HepG2 (cell line): ENCODE measurements around the gene CD300LF. TPM values are rescaled to one million over a fixed set of nuclear protein-coding genes. Genes with fewer than 3 reads are reported as not detected.

ENCODE experiments used
- BRD4 ChIP-seq: sonication (generic); formaldehyde crosslinking; IDR thresholded peaks from 2 replicates; pipeline ENCODE4 v1.4.0; 2020; ENCODE audit warnings: missing genetic modification reagents
- CREM ChIP-seq, 2 experiments: sonication (generic) in 1 of 2; formaldehyde crosslinking in 1 of 2; IDR thresholded peaks; 2 replicates each; pipeline versions ENCODE4 v1.4.0 to v1.6.1; 2016 to 2020; ENCODE audit warnings: antibody characterized with exemption in 1 of 2, mild to moderate bottlenecking in 1 of 2, missing genetic modification reagents in 1 of 2
- EED ChIP-seq: sonication (generic); formaldehyde crosslinking; IDR thresholded peaks from 2 replicates; pipeline ENCODE4 v1.5.0; 2020; ENCODE audit warnings: mild to moderate bottlenecking, missing genetic modification reagents
- ERF ChIP-seq: IDR thresholded peaks from 2 replicates; pipeline ENCODE4 v1.6.1; 2018; ENCODE audit warnings: missing biosample characterization, missing genetic modification reagents
- MTF1 ChIP-seq: sonication (generic); formaldehyde crosslinking; IDR thresholded peaks from 2 replicates; pipeline ENCODE4 v1.5.0; 2020; ENCODE audit warnings: missing genetic modification reagents
- NFIB ChIP-seq: sonication (generic); formaldehyde crosslinking; IDR thresholded peaks from 2 replicates; pipeline ENCODE4 v1.9.0; 2021; ENCODE audit warnings: missing genetic modification reagents, mild to moderate bottlenecking, borderline replicate concordance
- PHF5A ChIP-seq: IDR thresholded peaks from one replicate; pipeline ENCODE4 v1.6.1; 2018; ENCODE audit warnings: low read depth, missing genetic modification reagents; ENCODE audit not compliant: unreplicated experiment
- POGZ ChIP-seq: sonication (generic); formaldehyde crosslinking; IDR thresholded peaks from 2 replicates; pipeline ENCODE4 v1.4.0; 2020; ENCODE audit warnings: mild to moderate bottlenecking, missing genetic modification reagents
- PRPF4 ChIP-seq: fragments of 200-400 bp; formaldehyde crosslinking; IDR thresholded peaks from 2 replicates; pipeline ENCODE4 v1.6.1; 2016; ENCODE audit warnings: low read length, low read depth; ENCODE audit not compliant: poor library complexity, severe bottlenecking
- REXO4 ChIP-seq: sonication (generic); formaldehyde crosslinking; IDR thresholded peaks from 2 replicates; pipeline ENCODE4 v1.8.0; 2022; ENCODE audit warnings: missing genetic modification reagents, mild to moderate bottlenecking, borderline replicate concordance
- SALL1 ChIP-seq: sonication (generic); formaldehyde crosslinking; IDR thresholded peaks from 2 replicates; pipeline ENCODE4 v1.8.0; 2022; ENCODE audit warnings: mild to moderate bottlenecking, missing genetic modification reagents
- SMAD1 ChIP-seq: sonication (generic); formaldehyde crosslinking; IDR thresholded peaks from 2 replicates; pipeline ENCODE4 v1.4.0; 2020; ENCODE audit warnings: missing genetic modification reagents, low read depth, mild to moderate bottlenecking, borderline replicate concordance
- SP140L ChIP-seq: sonication (generic); formaldehyde crosslinking; IDR thresholded peaks from 2 replicates; pipeline ENCODE4 v1.4.0; 2020; ENCODE audit warnings: missing genetic modification reagents, borderline replicate concordance
- U2AF1 ChIP-seq: fragments of 200-400 bp; formaldehyde crosslinking; optimal IDR thresholded peaks from 2 replicates; pipeline ENCODE3; 2017; ENCODE audit warnings: mild to moderate bottlenecking, low read depth, low read length
- ZEB1 ChIP-seq: IDR thresholded peaks from 2 replicates; pipeline ENCODE4 v1.6.1; 2012; ENCODE audit warnings: mild to moderate bottlenecking, low read depth, inconsistent platforms; ENCODE audit not compliant: insufficient replicate concordance
- ZFAT ChIP-seq: sonication (generic); formaldehyde crosslinking; conservative IDR thresholded peaks from 2 replicates; pipeline ENCODE4 v1.8.1; 2023; ENCODE audit warnings: missing genetic modification reagents, inconsistent platforms
- ZFP37 ChIP-seq: sonication (generic); formaldehyde crosslinking; IDR thresholded peaks from 2 replicates; pipeline ENCODE4 v1.4.0; 2020; ENCODE audit warnings: missing genetic modification reagents, borderline replicate concordance
- ZNF253 ChIP-seq: sonication (generic); formaldehyde crosslinking; IDR thresholded peaks from 2 replicates; pipeline ENCODE4 v1.8.0; 2022; ENCODE audit warnings: mild to moderate bottlenecking, missing genetic modification reagents, borderline replicate concordance
- ZNF296 ChIP-seq: sonication (generic); formaldehyde crosslinking; conservative IDR thresholded peaks from 2 replicates; pipeline ENCODE4 v1.5.0; 2020; ENCODE audit warnings: mild to moderate bottlenecking, missing genetic modification reagents
- ZNF549 ChIP-seq: sonication (generic); formaldehyde crosslinking; IDR thresholded peaks from 2 replicates; pipeline ENCODE4 v1.5.0; 2020; ENCODE audit warnings: missing genetic modification reagents
- ZNF615 ChIP-seq: sonication (generic); formaldehyde crosslinking; IDR thresholded peaks from 2 replicates; pipeline ENCODE4 v1.5.0; 2020; ENCODE audit warnings: mild to moderate bottlenecking, missing genetic modification reagents, borderline replicate concordance
- ZNF703 ChIP-seq: sonication (generic); formaldehyde crosslinking; IDR thresholded peaks from 2 replicates; pipeline ENCODE4 v1.5.1; 2020; ENCODE audit warnings: missing genetic modification reagents, mild to moderate bottlenecking, moderate library complexity, borderline replicate concordance
- ZSCAN20 ChIP-seq: sonication (generic); formaldehyde crosslinking; IDR thresholded peaks from 2 replicates; pipeline ENCODE4 v1.4.0; 2020; ENCODE audit warnings: missing genetic modification reagents, mild to moderate bottlenecking, borderline replicate concordance
- polyA plus RNA-seq, 8 experiments: library from polyadenylated mRNA; depleted of rRNA in 3 of 8; stranded (reverse) in 7 of 8; unstranded in 1 of 8; fragments of >200 nt; fragmentation: Illumina TruSeq in 4 of 8; extraction: Trizol in 4 of 8; gene quantifications; 2 replicates each; pipeline versions ENCODE4 v1.2.1 to v1.2.3, GENCODE V29; 2011 to 2016; ENCODE audit warnings: low read depth in 4 of 8, missing spikeins in 1 of 8, mixed read lengths in 1 of 8; ENCODE audit not compliant: insufficient read depth in 1 of 8
- total RNA-seq, 5 experiments: library from RNA; depleted of rRNA; stranded (reverse); fragments of >200 nt; fragmentation: Illumina TruSeq; extraction: Trizol; gene quantifications; 2 replicates each; pipeline ENCODE4 v1.2.3, GENCODE V29; 2016; ENCODE audit warnings: low read depth in 1 of 5
- TF ChIP-seq, protein P1 (sequence below): sonication (generic); formaldehyde crosslinking; IDR thresholded peaks from 2 replicates; pipeline ENCODE4 v1.4.0; 2020; ENCODE audit warnings: missing genetic modification reagents
- TF ChIP-seq, protein P2 (sequence below): sonication (generic); formaldehyde crosslinking; IDR thresholded peaks from 2 replicates; pipeline ENCODE4 v1.4.0; 2020; ENCODE audit warnings: missing genetic modification reagents
- TF ChIP-seq, protein P3 (sequence below): sonication (generic); formaldehyde crosslinking; IDR thresholded peaks from 2 replicates; pipeline ENCODE4 v1.8.0; 2022; ENCODE audit warnings: mild to moderate bottlenecking, missing genetic modification reagents, moderate library complexity

The CD300LF gene
- total and polyA plus RNA-seq, 2 of the 13 experiments (the other 11 are each of a cell fraction or from before 2014, with no cell fraction given), result not detected

DNA sequence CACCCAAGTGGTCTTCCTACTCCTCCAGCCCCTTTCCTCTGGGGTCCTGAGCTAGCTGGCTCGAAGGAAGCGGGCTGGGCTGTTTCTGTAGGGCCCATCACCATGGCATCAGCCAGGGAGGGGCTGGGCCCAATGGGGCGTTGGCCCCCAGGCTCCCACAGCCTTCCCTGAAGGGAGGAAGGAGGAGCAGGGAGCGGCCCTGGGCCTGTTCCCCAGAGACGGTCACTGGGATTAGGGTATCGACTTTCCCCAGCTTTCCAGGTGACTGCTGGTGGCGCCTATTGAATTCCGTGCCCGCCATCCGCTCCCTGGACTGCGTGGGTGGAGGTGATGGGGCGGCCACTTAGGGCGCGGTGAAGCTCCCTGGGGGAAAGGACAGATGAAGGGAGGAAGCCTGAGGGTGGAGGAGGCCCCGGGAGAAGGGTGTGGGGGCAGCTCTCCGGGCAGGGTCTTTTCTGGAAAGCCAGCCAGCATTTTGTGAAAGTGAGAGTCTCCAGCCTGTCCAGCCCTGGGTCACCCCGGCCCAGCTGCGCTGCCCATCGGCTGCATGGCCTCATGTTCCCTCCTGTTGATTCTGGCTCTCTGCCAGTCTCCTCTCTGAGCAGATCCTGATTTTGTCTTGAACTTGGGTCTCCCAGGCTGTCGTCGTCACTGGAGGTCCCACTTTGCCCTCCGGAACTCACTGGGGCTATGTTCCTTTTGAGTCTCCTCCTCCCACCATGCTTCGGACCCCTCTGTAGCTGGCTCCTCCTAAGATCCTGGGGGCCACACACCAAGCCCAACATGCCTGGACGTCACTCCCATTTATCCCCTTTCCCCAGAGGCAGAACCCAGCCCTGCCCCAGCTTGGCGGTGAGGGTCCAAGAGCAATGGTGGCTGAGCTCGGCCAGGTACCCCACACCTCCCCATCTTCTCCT lies 45.5 kb upstream of the CD300LF start (continued):
- TF ChIP-seq ZFAT (CRISPR knock-in tag) (no peak), MTF1 (CRISPR knock-in tag) (no peak), EED (peak; percentile 26; the same call in 1 of the 2 replicates), ZNF296 (0 out of 2 replicates have a peak, but pooled peaks have one; percentile 47), ZNF703 (CRISPR knock-in tag) (no peak), ZEB1 (no peak), ERF (CRISPR knock-in tag) (no peak), NFIB (CRISPR knock-in tag) (no peak), BRD4 (CRISPR knock-in tag) (no peak), CREM (IDR thresholded peaks at IDR 0.05) (no peak), CREM (CRISPR knock-in tag; IDR thresholded peaks at IDR 0.05) (no peak), SALL1 (CRISPR knock-in tag) (peak; percentile 40; the same call in 1 of the 2 replicates), U2AF1 (peak; percentile 19), REXO4 (no peak), ZFP37 (CRISPR knock-in tag) (no peak), ZSCAN20 (CRISPR knock-in tag) (no peak), SP140L (CRISPR knock-in tag) (no peak), ZNF253 (CRISPR knock-in tag) (no peak), POGZ (CRISPR knock-in tag) (no peak), ZNF549 (CRISPR knock-in tag) (no peak), SMAD1 (CRISPR knock-in tag) (no peak), PHF5A (CRISPR knock-in tag) (no peak), ZNF615 (CRISPR knock-in tag) (no peak), PRPF4 (peak; percentile 69)
- TF ChIP-seq, protein P1, sequence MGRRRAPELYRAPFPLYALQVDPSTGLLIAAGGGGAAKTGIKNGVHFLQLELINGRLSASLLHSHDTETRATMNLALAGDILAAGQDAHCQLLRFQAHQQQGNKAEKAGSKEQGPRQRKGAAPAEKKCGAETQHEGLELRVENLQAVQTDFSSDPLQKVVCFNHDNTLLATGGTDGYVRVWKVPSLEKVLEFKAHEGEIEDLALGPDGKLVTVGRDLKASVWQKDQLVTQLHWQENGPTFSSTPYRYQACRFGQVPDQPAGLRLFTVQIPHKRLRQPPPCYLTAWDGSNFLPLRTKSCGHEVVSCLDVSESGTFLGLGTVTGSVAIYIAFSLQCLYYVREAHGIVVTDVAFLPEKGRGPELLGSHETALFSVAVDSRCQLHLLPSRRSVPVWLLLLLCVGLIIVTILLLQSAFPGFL (CRISPR knock-in tag), result no peak
- TF ChIP-seq, protein P2, sequence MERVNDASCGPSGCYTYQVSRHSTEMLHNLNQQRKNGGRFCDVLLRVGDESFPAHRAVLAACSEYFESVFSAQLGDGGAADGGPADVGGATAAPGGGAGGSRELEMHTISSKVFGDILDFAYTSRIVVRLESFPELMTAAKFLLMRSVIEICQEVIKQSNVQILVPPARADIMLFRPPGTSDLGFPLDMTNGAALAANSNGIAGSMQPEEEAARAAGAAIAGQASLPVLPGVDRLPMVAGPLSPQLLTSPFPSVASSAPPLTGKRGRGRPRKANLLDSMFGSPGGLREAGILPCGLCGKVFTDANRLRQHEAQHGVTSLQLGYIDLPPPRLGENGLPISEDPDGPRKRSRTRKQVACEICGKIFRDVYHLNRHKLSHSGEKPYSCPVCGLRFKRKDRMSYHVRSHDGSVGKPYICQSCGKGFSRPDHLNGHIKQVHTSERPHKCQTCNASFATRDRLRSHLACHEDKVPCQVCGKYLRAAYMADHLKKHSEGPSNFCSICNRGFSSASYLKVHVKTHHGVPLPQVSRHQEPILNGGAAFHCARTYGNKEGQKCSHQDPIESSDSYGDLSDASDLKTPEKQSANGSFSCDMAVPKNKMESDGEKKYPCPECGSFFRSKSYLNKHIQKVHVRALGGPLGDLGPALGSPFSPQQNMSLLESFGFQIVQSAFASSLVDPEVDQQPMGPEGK (CRISPR knock-in tag), result peak; percentile 40; the same call in 1 of the 2 replicates
- TF ChIP-seq, protein P3, sequence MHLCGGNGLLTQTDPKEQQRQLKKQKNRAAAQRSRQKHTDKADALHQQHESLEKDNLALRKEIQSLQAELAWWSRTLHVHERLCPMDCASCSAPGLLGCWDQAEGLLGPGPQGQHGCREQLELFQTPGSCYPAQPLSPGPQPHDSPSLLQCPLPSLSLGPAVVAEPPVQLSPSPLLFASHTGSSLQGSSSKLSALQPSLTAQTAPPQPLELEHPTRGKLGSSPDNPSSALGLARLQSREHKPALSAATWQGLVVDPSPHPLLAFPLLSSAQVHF (CRISPR knock-in tag), result no peak
